Gastroesophageal sphincter (tissue), 4 donors: ENCODE results near the gene GALNT9. TPM values are rescaled to one million over a fixed set of nuclear protein-coding genes. Genes with fewer than 3 reads are reported as not detected.

Experiments used
- ATAC-seq: fragments of 150-250 bp; one replicate; pipeline ENCODE4 v1.9.1; 2016; ENCODE audit warnings: mild to moderate bottlenecking, moderate library complexity
- H3K27ac ChIP-seq, 4 donors: fragments of 200-600 bp; sonication (generic) in 3 of 4; 1 replicate in 3 of 4; 2 replicates in 1 of 4; pipeline ENCODE4 v1.5.1; 2016 to 2019
- H3K27me3 ChIP-seq: fragments of 200-600 bp; sonication (generic); one replicate; pipeline ENCODE4 v1.5.1; 2019
- H3K36me3 ChIP-seq, 2 donors: fragments of 200-600 bp; sonication (generic); one replicate each; pipeline ENCODE4 v1.5.1; 2019; ENCODE audit warnings: control low read depth in 1 of 2
- H3K4me1 ChIP-seq, 3 donors: fragments of 200-600 bp; sonication (generic); 1 replicate in 2 of 3; 2 replicates in 1 of 3; pipeline ENCODE4 v1.5.1; 2016 to 2019; ENCODE audit warnings: control low read depth in 2 of 3
- H3K4me3 ChIP-seq, 2 donors: fragments of 200-600 bp; sonication (generic); one replicate each; pipeline ENCODE4 v1.5.1; 2019; ENCODE audit warnings: mild to moderate bottlenecking in 1 of 2, moderate library complexity in 1 of 2
- H3K9me3 ChIP-seq, 3 donors: fragments of 200-600 bp; sonication (generic); one replicate each; pipeline ENCODE4 v1.5.1; 2017 to 2019; ENCODE audit warnings: control low read depth in 2 of 3
- EP300 ChIP-seq: sonication (generic); formaldehyde crosslinking; IDR thresholded peaks from one replicate; pipeline ENCODE4 v1.6.1; 2017; ENCODE audit warnings: antibody characterized with exemption, mild to moderate bottlenecking
- POLR2A ChIP-seq, 2 donors: fragments of 450-650 bp; IDR thresholded peaks; one replicate each; pipeline ENCODE4 v1.6.1; 2017; ENCODE audit warnings: antibody characterized with exemption in 2 of 2, mild to moderate bottlenecking in 2 of 2, moderate library complexity in 1 of 2
- POLR2AphosphoS5 ChIP-seq: sonication (generic); formaldehyde crosslinking; IDR thresholded peaks from one replicate; pipeline ENCODE4 v1.6.1; 2017; ENCODE audit warnings: antibody characterized with exemption
- WGBS, 2 donors: methylation state at CpG; one replicate each; pipeline ENCODE4 v1.1.5; 2018; ENCODE audit warnings: low coverage in 1 of 2; 5-methylcytosine and 5-hydroxymethylcytosine counted together
- total RNA-seq, 4 donors: library from RNA; depleted of rRNA; stranded (reverse); fragments of >200 nt; gene quantifications; one replicate each; pipeline ENCODE4 v1.1.0, GENCODE V29; 2016
- TF ChIP-seq, protein P1 (sequence below), 4 experiments: fragments of 200-600 bp in 2 of 4; fragments of 450-650 bp in 2 of 4; sonication (generic) in 1 of 4; IDR thresholded peaks; one replicate each; pipeline ENCODE4 v1.5.1; 2017 to 2019; ENCODE audit warnings: antibody characterized with exemption in 4 of 4, mild to moderate bottlenecking in 2 of 4, moderate library complexity in 2 of 4

GALNT9 gene
- total RNA-seq, 4 donors from 2014 or later: 2.0 TPM; not detected in 3

DNA sequence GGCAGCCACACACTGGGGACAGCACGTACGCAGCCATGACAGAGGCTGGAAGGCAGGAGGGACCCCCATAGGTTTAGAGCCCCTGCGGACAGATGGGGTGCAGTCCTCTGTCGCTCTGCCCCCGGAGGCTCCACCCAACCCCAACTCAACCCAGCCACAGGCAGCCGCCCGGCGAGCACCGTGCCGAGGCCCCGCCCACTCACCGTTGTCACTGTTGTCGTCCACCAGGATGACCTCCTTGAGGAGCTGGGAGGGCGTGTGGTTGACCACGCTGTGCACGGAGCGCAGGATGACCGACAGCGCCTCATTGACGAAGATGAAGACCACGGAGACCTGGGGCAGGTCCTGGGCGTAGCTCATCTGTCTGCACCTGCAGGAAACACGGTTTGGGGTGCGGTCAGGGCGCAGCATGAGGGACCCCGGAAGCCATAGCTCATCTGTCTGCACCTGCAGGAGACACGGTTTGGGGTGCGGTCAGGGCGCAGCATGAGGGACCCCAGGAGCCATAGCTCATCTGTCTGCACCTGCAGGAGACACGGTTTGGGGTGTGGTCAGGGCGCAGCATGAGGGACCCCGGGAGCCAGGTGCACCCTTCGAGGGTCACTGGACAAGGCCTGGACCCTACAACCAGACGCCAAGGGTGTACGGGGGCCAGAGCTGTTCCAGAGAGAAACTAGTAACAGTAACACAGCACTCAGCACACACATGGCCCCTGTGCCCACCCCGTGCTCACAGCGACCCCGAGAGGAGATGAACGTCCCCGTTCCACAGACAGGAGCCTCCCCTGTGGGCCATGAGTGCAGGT, 66.9 kb downstream of the GALNT9 start:
- H3K27me3 ChIP-seq: peaks cover 94% of the 10 kb centered on the region
- no peaks in the 10 kb centered on the region for H3K36me3 ChIP-seq
- ATAC-seq: no peak
- TF ChIP-seq POLR2A (IDR thresholded peaks at IDR 0.05): no peak
- TF ChIP-seq POLR2AphosphoS5: no peak
- no peak for TF ChIP-seq EP300
- TF ChIP-seq, protein P1, sequence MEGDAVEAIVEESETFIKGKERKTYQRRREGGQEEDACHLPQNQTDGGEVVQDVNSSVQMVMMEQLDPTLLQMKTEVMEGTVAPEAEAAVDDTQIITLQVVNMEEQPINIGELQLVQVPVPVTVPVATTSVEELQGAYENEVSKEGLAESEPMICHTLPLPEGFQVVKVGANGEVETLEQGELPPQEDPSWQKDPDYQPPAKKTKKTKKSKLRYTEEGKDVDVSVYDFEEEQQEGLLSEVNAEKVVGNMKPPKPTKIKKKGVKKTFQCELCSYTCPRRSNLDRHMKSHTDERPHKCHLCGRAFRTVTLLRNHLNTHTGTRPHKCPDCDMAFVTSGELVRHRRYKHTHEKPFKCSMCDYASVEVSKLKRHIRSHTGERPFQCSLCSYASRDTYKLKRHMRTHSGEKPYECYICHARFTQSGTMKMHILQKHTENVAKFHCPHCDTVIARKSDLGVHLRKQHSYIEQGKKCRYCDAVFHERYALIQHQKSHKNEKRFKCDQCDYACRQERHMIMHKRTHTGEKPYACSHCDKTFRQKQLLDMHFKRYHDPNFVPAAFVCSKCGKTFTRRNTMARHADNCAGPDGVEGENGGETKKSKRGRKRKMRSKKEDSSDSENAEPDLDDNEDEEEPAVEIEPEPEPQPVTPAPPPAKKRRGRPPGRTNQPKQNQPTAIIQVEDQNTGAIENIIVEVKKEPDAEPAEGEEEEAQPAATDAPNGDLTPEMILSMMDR (IDR thresholded peaks at IDR 0.05): no peak
- no peak overlapping the region for H3K4me3 ChIP-seq
- WGBS, 2 donors: 82% methylated on average over 15 of the region's 40 CpGs; no CpG with 5 or more reads in 1 of the 2 donors
- no peaks in the 10 kb centered on the region for H3K9me3 ChIP-seq
- no peak overlapping the region for H3K27ac ChIP-seq
- H3K4me1 ChIP-seq: no peaks in the 10 kb centered on the region

DNA sequence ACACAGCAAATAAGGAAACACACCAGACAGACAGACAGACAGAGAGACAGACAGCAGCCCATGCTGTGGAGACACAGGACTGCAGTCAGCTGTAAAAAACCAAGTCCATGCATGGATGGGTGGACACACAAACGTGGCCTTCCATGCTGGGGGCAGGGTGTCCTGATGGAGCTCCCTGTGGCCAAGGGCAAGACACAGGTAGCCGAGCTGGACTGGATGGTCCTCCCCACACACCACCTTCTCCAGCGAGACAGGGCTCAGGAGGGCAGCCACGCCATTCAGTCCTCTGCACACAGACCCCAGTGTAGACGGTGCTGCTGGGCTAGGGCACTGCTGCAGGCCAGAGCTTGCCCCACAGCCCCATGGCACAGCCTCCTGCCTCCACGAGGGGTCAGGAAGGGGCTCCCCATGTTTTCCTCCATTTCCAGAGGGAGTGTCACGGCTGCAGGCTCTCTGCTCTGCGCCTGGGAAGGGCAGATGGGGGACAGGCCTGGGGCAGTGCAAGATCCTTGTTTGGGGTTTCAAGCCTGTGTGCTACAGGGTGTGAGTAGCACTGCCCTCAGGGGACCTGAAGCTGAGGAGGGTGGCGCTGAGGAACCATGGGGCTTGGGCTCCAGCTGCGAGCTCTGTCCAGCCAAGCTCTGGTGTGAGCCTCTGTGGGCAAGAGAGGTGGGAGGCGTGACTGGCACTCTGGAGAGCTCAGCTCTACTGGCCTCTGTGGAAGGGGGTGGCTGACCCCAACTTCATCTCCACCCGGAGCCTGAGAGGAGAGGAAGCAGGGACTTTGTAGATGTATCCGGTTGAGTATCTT, 67.9 kb downstream of the GALNT9 start:
- H3K4me1 ChIP-seq: no peaks in the 10 kb centered on the region
- TF ChIP-seq POLR2AphosphoS5 (no peak), EP300 (no peak), POLR2A (IDR thresholded peaks at IDR 0.05) (no peak)
- TF ChIP-seq, protein P1 (IDR thresholded peaks at IDR 0.05): no peak
- no peaks in the 10 kb centered on the region for H3K9me3 ChIP-seq
- H3K4me3 ChIP-seq: no peak overlapping the region
- no peak overlapping the region for H3K27ac ChIP-seq
- 32 to 73% methylated on average over 3 to 4 of the region's 13 CpGs for WGBS, 2 donors
- H3K27me3 ChIP-seq: peaks cover 91% of the 10 kb centered on the region
- no peak for ATAC-seq
- H3K36me3 ChIP-seq: no peaks in the 10 kb centered on the region

DNA sequence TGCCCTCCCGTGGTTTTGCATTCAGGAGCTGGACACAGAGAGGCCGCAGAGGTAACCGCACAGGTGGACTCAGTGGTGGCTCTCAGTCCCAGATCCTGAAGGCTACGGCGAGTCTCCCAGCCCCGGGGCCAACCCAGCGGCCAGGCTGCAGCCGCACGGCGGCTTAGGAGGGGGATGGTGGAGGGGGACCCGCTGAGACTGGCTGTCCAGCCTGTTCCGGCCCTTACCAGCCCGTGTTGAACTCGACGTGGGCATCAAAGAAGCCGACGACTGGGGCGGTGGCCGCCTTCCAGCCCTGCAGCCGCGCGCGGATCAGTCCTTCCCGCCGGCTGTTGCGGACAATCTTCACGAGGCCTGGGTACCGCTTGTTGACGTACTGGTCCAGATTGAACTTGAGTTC, 68.7 kb downstream of the GALNT9 start:
- Histone ChIP-seq H3K27me3 (peaks cover 83% of the 10 kb centered on the region), H3K27ac (no peak overlapping the region), H3K36me3 (no peaks in the 10 kb centered on the region), H3K9me3 (no peaks in the 10 kb centered on the region), H3K4me1 (no peaks in the 10 kb centered on the region), H3K4me3 (no peak overlapping the region)
- no peak for ATAC-seq
- WGBS, 2 donors: 40% methylated on average over 1 of the region's 29 CpGs; no CpG with 5 or more reads in 1 of the 2 donors
- TF ChIP-seq EP300: no peak

DNA sequence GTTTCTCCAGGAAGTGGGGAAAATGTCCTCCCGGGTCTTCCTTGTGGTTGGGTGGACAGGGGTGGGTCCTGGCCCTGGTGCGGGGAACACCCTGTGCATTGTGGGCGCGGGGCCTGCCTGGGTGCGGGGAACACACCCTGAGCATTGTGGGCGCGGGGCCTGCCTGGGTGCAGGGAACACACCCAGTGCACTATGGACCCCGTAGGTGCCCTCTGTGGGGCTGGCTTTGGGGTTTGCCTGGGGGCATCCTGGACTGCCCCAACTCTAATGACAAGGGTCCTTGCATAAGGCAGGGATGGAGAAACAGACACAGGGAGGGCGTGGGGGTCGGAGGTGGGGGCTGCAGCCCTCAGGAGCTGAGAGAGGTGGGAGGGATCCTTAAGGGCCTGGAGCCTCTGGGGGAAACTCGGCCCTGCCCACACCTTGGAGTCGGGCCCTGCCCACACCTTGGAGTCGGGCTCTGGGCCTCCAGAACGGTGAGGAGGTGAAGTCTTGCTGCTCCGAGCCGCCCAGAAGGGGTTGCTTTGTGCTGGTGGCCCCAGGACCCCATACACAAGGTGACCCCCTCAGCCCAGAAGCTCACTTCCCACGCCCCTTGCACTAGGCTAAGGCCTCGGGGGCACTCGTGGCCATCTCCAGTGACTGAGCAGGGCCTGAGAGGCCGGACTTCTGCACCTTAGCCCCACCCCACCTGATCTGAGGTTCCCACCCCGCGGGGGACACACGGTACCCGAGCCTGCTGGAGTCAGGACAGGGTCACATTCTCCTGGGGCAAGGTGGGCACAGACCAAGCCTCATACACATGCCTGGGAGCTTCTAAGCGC, 69.3 kb downstream of the GALNT9 start:
- TF ChIP-seq, protein P1 (IDR thresholded peaks at IDR 0.05): no peak
- no peak for TF ChIP-seq EP300
- TF ChIP-seq POLR2A (IDR thresholded peaks at IDR 0.05): no peak
- TF ChIP-seq POLR2AphosphoS5: no peak
- ATAC-seq: no peak
- Histone ChIP-seq H3K4me3 (no peak overlapping the region), H3K9me3 (no peaks in the 10 kb centered on the region), H3K36me3 (no peaks in the 10 kb centered on the region), H3K27ac (no peak overlapping the region), H3K27me3 (peaks cover 76% of the 10 kb centered on the region), H3K4me1 (no peaks in the 10 kb centered on the region)
- WGBS, 2 donors: no CpG with 5 or more reads among the region's 25 CpGs

DNA sequence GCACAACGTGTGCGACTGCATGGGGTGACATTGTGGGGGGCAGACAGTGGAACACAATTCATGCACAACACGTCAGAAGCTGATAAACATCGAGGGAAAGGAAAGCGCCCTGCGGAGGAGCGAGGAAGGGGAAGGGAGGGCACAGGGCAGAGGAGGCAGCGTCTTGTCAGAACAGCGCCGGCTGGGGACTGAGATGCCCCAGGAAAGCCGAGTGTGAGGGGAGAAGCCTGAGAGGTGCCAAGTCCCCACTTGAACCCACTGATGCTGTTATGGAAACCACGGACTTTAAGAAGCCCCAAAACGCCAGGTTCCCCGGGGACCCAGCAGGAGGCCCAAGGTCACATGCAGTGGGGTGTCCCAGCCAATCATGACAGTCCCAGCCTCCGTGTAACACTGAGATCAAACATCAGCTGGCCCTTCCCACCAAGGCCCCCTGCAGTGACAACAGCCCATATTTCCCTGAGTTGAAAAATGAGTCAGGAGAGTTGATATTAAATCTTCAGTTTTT, 70.0 kb downstream of the GALNT9 start:
- Histone ChIP-seq H3K4me1 (no peaks in the 10 kb centered on the region), H3K9me3 (no peaks in the 10 kb centered on the region), H3K36me3 (no peaks in the 10 kb centered on the region), H3K27ac (no peak overlapping the region), H3K4me3 (no peak overlapping the region), H3K27me3 (peaks cover 70% of the 10 kb centered on the region)
- no peak for ATAC-seq
- 69 to 92% methylated on average over 2 to 12 of the region's 15 CpGs for WGBS, 2 donors
- TF ChIP-seq POLR2AphosphoS5 (no peak), POLR2A (IDR thresholded peaks at IDR 0.05) (no peak), EP300 (no peak)
- TF ChIP-seq, protein P1 (IDR thresholded peaks at IDR 0.05): no peak
